ENCODE data around the gene PDC.
A peak's percentile ranks its signal among the peaks of the same experiment; 100 is the strongest.

PDC gene

GRCh38 chr1:186483561-186483960 lies 22.6 kb upstream of the PDC start:
- no peak overlapping the region for H3K4me3 ChIP-seq (ENCODE audit: insufficient read length, low read depth)
- TF ChIP-seq YY1 (IDR thresholded peaks at IDR 0.05; ENCODE audit: insufficient read depth, insufficient read length) (no peak), SUZ12 (IDR thresholded peaks at IDR 0.05; ENCODE audit: extremely low read depth, insufficient read depth, insufficient read length) (no peak)
- no peaks in the 10 kb centered on the region for H3K27me3 ChIP-seq (ENCODE audit: insufficient read depth, insufficient read length)
- no peaks in the 10 kb centered on the region for H3K9me3 ChIP-seq (ENCODE audit: insufficient read depth, low read length)
- no peaks in the 10 kb centered on the region for H3K4me1 ChIP-seq (ENCODE audit: insufficient read depth, insufficient read length)
- no peak for DNase-seq (ENCODE audit: low read depth, low spot score)
- no peak overlapping the region for H3K9ac ChIP-seq (ENCODE audit: insufficient read length, low read depth)
- H3K36me3 ChIP-seq (ENCODE audit: insufficient read depth, insufficient read length, low read length), result no peaks in the 10 kb centered on the region

GRCh38 chr1:186482661-186483255 lies 21.8 kb upstream of the PDC start:
- no peaks in the 10 kb centered on the region for H3K9me3 ChIP-seq (ENCODE audit: insufficient read depth, low read length)
- no peak overlapping the region for H3K9ac ChIP-seq (ENCODE audit: insufficient read length, low read depth)
- peak; percentile 79 for DNase-seq (ENCODE audit: low read depth, low spot score)
- TF ChIP-seq SUZ12 (IDR thresholded peaks at IDR 0.05; ENCODE audit: extremely low read depth, insufficient read depth, insufficient read length) (no peak), ZNF274 (IDR thresholded peaks at IDR 0.05; ENCODE audit: low read depth, low read length) (no peak), YY1 (IDR thresholded peaks at IDR 0.05; ENCODE audit: insufficient read depth, insufficient read length) (no peak)
- no peaks in the 10 kb centered on the region for H3K27me3 ChIP-seq (ENCODE audit: insufficient read depth, insufficient read length)
- no peaks in the 10 kb centered on the region for H3K4me1 ChIP-seq (ENCODE audit: insufficient read depth, insufficient read length)
- H3K4me3 ChIP-seq (ENCODE audit: insufficient read length, low read depth), result no peak overlapping the region
- no peaks in the 10 kb centered on the region for H3K36me3 ChIP-seq (ENCODE audit: insufficient read depth, insufficient read length, low read length)

- TF ChIP-seq YY1 (IDR thresholded peaks at IDR 0.05; ENCODE audit: insufficient read depth, insufficient read length) (no peak), SUZ12 (IDR thresholded peaks at IDR 0.05; ENCODE audit: extremely low read depth, insufficient read depth, insufficient read length) (no peak), ZNF274 (IDR thresholded peaks at IDR 0.05; ENCODE audit: low read depth, low read length) (no peak)
- no peaks in the 10 kb centered on the region for H3K4me1 ChIP-seq (ENCODE audit: insufficient read depth, insufficient read length)
- H3K27me3 ChIP-seq (ENCODE audit: insufficient read depth, insufficient read length), result no peaks in the 10 kb centered on the region
- no peaks in the 10 kb centered on the region for H3K9me3 ChIP-seq (ENCODE audit: insufficient read depth, low read length)
- no peaks in the 10 kb centered on the region for H3K36me3 ChIP-seq (ENCODE audit: insufficient read depth, insufficient read length, low read length)
- no peak overlapping the region for H3K9ac ChIP-seq (ENCODE audit: insufficient read length, low read depth)
- no peak overlapping the region for H3K4me3 ChIP-seq (ENCODE audit: insufficient read length, low read depth)
- DNase-seq (ENCODE audit: low read depth, low spot score), result no peak
Observed at GRCh38 chr1:186481303-186481888, 20.5 kb upstream of the PDC start.

GRCh38 chr1:186479162-186479561 lies 18.2 kb upstream of the PDC start:
- Histone ChIP-seq H3K4me1 (ENCODE audit: insufficient read depth, insufficient read length) (no peaks in the 10 kb centered on the region), H3K27me3 (ENCODE audit: insufficient read depth, insufficient read length) (no peaks in the 10 kb centered on the region), H3K36me3 (ENCODE audit: insufficient read depth, insufficient read length, low read length) (no peaks in the 10 kb centered on the region), H3K9ac (ENCODE audit: insufficient read length, low read depth) (no peak overlapping the region), H3K9me3 (ENCODE audit: insufficient read depth, low read length) (no peaks in the 10 kb centered on the region), H3K4me3 (ENCODE audit: insufficient read length, low read depth) (no peak overlapping the region)
- TF ChIP-seq YY1 (IDR thresholded peaks at IDR 0.05; ENCODE audit: insufficient read depth, insufficient read length) (no peak), SUZ12 (IDR thresholded peaks at IDR 0.05; ENCODE audit: extremely low read depth, insufficient read depth, insufficient read length) (no peak), ZNF274 (IDR thresholded peaks at IDR 0.05; ENCODE audit: low read depth, low read length) (no peak)
- DNase-seq (ENCODE audit: low read depth, low spot score), result no peak

- H3K9ac ChIP-seq (ENCODE audit: insufficient read length, low read depth), result no peak overlapping the region
- H3K9me3 ChIP-seq (ENCODE audit: insufficient read depth, low read length), result no peaks in the 10 kb centered on the region
- no peak for TF ChIP-seq SUZ12 (IDR thresholded peaks at IDR 0.05; ENCODE audit: extremely low read depth, insufficient read depth, insufficient read length)
- no peaks in the 10 kb centered on the region for H3K36me3 ChIP-seq (ENCODE audit: insufficient read depth, insufficient read length, low read length)
- no peak overlapping the region for H3K4me3 ChIP-seq (ENCODE audit: insufficient read length, low read depth)
- DNase-seq (ENCODE audit: low read depth, low spot score), result no peak
- no peaks in the 10 kb centered on the region for H3K4me1 ChIP-seq (ENCODE audit: insufficient read depth, insufficient read length)
- H3K27me3 ChIP-seq (ENCODE audit: insufficient read depth, insufficient read length), result no peaks in the 10 kb centered on the region
Observed at GRCh38 chr1:186476264-186477040, 15.5 kb upstream of the PDC start.

DNA sequence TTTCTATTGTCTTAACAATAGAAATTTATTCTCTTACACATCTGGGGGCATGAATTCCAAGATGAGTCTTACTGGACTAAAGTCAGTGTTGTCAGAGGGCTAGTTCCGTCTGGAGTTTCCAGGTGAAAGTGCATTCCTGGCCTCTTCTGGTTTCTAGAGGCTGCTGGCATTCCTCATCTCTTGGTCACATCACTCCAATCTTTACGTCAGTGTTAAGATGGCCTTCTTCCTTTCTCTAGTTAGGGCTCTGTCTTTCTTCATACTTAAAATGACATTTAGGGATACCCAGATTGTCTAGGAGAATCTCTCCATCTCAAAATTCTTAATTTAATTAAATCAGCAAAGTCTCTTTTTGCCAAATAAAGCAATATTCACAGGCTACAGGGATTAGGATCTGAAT lies 13.3 kb upstream of the PDC start:
- Histone ChIP-seq H3K4me3 (ENCODE audit: insufficient read length, low read depth) (no peak overlapping the region), H3K36me3 (ENCODE audit: insufficient read depth, insufficient read length, low read length) (no peaks in the 10 kb centered on the region), H3K9me3 (ENCODE audit: insufficient read depth, low read length) (no peaks in the 10 kb centered on the region), H3K9ac (ENCODE audit: insufficient read length, low read depth) (no peak overlapping the region), H3K27me3 (ENCODE audit: insufficient read depth, insufficient read length) (no peaks in the 10 kb centered on the region), H3K4me1 (ENCODE audit: insufficient read depth, insufficient read length) (no peaks in the 10 kb centered on the region)
- no peak for DNase-seq (ENCODE audit: low read depth, low spot score)
- TF ChIP-seq ZNF274 (IDR thresholded peaks at IDR 0.05; ENCODE audit: low read depth, low read length) (no peak), YY1 (IDR thresholded peaks at IDR 0.05; ENCODE audit: insufficient read depth, insufficient read length) (no peak), SUZ12 (IDR thresholded peaks at IDR 0.05; ENCODE audit: extremely low read depth, insufficient read depth, insufficient read length) (no peak)

- H3K9ac ChIP-seq (ENCODE audit: insufficient read length, low read depth), result no peak overlapping the region
- TF ChIP-seq SUZ12 (IDR thresholded peaks at IDR 0.05; ENCODE audit: extremely low read depth, insufficient read depth, insufficient read length), result no peak
- TF ChIP-seq YY1 (IDR thresholded peaks at IDR 0.05; ENCODE audit: insufficient read depth, insufficient read length), result no peak
- no peak for TF ChIP-seq ZNF274 (IDR thresholded peaks at IDR 0.05; ENCODE audit: low read depth, low read length)
- no peaks in the 10 kb centered on the region for H3K4me1 ChIP-seq (ENCODE audit: insufficient read depth, insufficient read length)
- no peaks in the 10 kb centered on the region for H3K36me3 ChIP-seq (ENCODE audit: insufficient read depth, insufficient read length, low read length)
- no peak for DNase-seq (ENCODE audit: low read depth, low spot score)
- H3K9me3 ChIP-seq (ENCODE audit: insufficient read depth, low read length), result no peaks in the 10 kb centered on the region
- no peak overlapping the region for H3K4me3 ChIP-seq (ENCODE audit: insufficient read length, low read depth)
- H3K27me3 ChIP-seq (ENCODE audit: insufficient read depth, insufficient read length), result no peaks in the 10 kb centered on the region
Observed at GRCh38 chr1:186473047-186473446, 12.1 kb upstream of the PDC start.
